ENCODE results near the gene CAND1.

GRCh38 chr12:67344979-67345710, 76.0 kb downstream of the CAND1 start:
- TF ChIP-seq CTCF (conservative IDR thresholded peaks at IDR 0.05) (no peak), ZFX (IDR thresholded peaks at IDR 0.05) (no peak)

Measured in C4-2B (cell line).